ENCODE data around the gene LRMDA. TPM values are rescaled to one million over a fixed set of nuclear protein-coding genes. Genes with fewer than 3 reads are reported as not detected.

The LRMDA gene
- total and polyA plus RNA-seq, 2 donors from 2014 or later: 23.2 to 48.6 TPM

GRCh38 chr10:76284351-76284750 lies 852.9 kb downstream of the LRMDA start:
- Histone ChIP-seq H3K27me3 (ENCODE audit: control insufficient read depth, insufficient read depth, low read length) (no peaks in the 10 kb centered on the region), H3K9ac (ENCODE audit: low read length in 3 of 3) (no peak overlapping the region), H3K9me3 (ENCODE audit: control insufficient read depth in 2 of 3, insufficient read depth in 1 of 3, low read length in 3 of 3) (no peaks in the 10 kb centered on the region), H3K4me1 (ENCODE audit: control insufficient read depth in 2 of 3, insufficient read depth in 2 of 3, low read depth in 1 of 3, low read length in 3 of 3) (peaks cover 18 to 44% (median 18%) of the 10 kb centered on the region in 3 donors), H3K36me3 (ENCODE audit: control insufficient read depth in 2 of 3, insufficient read depth in 3 of 3, low read length in 3 of 3) (no peaks in the 10 kb centered on the region), H3K4me3 (ENCODE audit: low read length in 3 of 3) (no peak overlapping the region), H3K27ac (ENCODE audit: low read depth in 2 of 2, low read length in 2 of 2) (no peak overlapping the region)
- intact Hi-C loops (cut with DNase I): no loop called here
- DNase-seq: no peak
- TF ChIP-seq CTCF (IDR thresholded peaks at IDR 0.05; ENCODE audit: borderline replicate concordance, extremely low read depth, insufficient read depth): no peak
- no peak for FAIRE-seq

GRCh38 chr10:76285012-76285411 lies 853.6 kb downstream of the LRMDA start:
- H3K4me1 ChIP-seq (ENCODE audit: control insufficient read depth in 2 of 3, insufficient read depth in 2 of 3, low read depth in 1 of 3, low read length in 3 of 3): peaks cover 18 to 44% (median 18%) of the 10 kb centered on the region in 3 donors
- no peaks in the 10 kb centered on the region for H3K36me3 ChIP-seq (ENCODE audit: control insufficient read depth in 2 of 3, insufficient read depth in 3 of 3, low read length in 3 of 3)
- intact Hi-C loops (cut with DNase I): no loop called here
- no peak overlapping the region for H3K4me3 ChIP-seq (ENCODE audit: low read length in 3 of 3)
- no peak overlapping the region for H3K27ac ChIP-seq (ENCODE audit: low read depth in 2 of 2, low read length in 2 of 2)
- H3K9ac ChIP-seq (ENCODE audit: low read length in 3 of 3): no peak overlapping the region
- no peaks in the 10 kb centered on the region for H3K27me3 ChIP-seq (ENCODE audit: control insufficient read depth, insufficient read depth, low read length)
- DNase-seq: no peak
- no peak for FAIRE-seq
- H3K9me3 ChIP-seq (ENCODE audit: control insufficient read depth in 2 of 3, insufficient read depth in 1 of 3, low read length in 3 of 3): no peaks in the 10 kb centered on the region
- no peak for TF ChIP-seq CTCF (IDR thresholded peaks at IDR 0.05; ENCODE audit: borderline replicate concordance, extremely low read depth, insufficient read depth)

GRCh38 chr10:76285515-76285914 lies 854.1 kb downstream of the LRMDA start:
- H3K9ac ChIP-seq (ENCODE audit: low read length in 3 of 3): no peak overlapping the region
- FAIRE-seq (no peak), DNase-seq (no peak)
- no peak for TF ChIP-seq CTCF (IDR thresholded peaks at IDR 0.05; ENCODE audit: borderline replicate concordance, extremely low read depth, insufficient read depth)
- H3K36me3 ChIP-seq (ENCODE audit: control insufficient read depth in 2 of 3, insufficient read depth in 3 of 3, low read length in 3 of 3): no peaks in the 10 kb centered on the region
- no peaks in the 10 kb centered on the region for H3K27me3 ChIP-seq (ENCODE audit: control insufficient read depth, insufficient read depth, low read length)
- intact Hi-C loops (cut with DNase I): no loop called here
- H3K4me1 ChIP-seq (ENCODE audit: control insufficient read depth in 2 of 3, insufficient read depth in 2 of 3, low read depth in 1 of 3, low read length in 3 of 3): peaks cover 18 to 41% (median 18%) of the 10 kb centered on the region in 3 donors
- H3K27ac ChIP-seq (ENCODE audit: low read depth in 2 of 2, low read length in 2 of 2): no peak overlapping the region
- H3K4me3 ChIP-seq (ENCODE audit: low read length in 3 of 3): no peak overlapping the region
- H3K9me3 ChIP-seq (ENCODE audit: control insufficient read depth in 2 of 3, insufficient read depth in 1 of 3, low read length in 3 of 3): no peaks in the 10 kb centered on the region

- no peak for TF ChIP-seq CTCF (IDR thresholded peaks at IDR 0.05; ENCODE audit: borderline replicate concordance, extremely low read depth, insufficient read depth)
- FAIRE-seq: no peak
- no peak overlapping the region for H3K9ac ChIP-seq (ENCODE audit: low read length in 3 of 3)
- intact Hi-C loops (cut with DNase I): no loop called here
- peak overlapping the region in 1 of 2 donors; percentile 4 for H3K27ac ChIP-seq (ENCODE audit: low read depth in 2 of 2, low read length in 2 of 2)
- H3K27me3 ChIP-seq (ENCODE audit: control insufficient read depth, insufficient read depth, low read length): no peaks in the 10 kb centered on the region
- no peak overlapping the region for H3K4me3 ChIP-seq (ENCODE audit: low read length in 3 of 3)
- H3K36me3 ChIP-seq (ENCODE audit: control insufficient read depth in 2 of 3, insufficient read depth in 3 of 3, low read length in 3 of 3): no peaks in the 10 kb centered on the region
- no peak for DNase-seq
- no peaks in the 10 kb centered on the region for H3K9me3 ChIP-seq (ENCODE audit: control insufficient read depth in 2 of 3, insufficient read depth in 1 of 3, low read length in 3 of 3)
- peaks cover 12 to 32% (median 17%) of the 10 kb centered on the region in 3 donors for H3K4me1 ChIP-seq (ENCODE audit: control insufficient read depth in 2 of 3, insufficient read depth in 2 of 3, low read depth in 1 of 3, low read length in 3 of 3)
These were observed 855.1 kb downstream of the LRMDA start for GRCh38 chr10:76286536-76286935.
